NK-92 treated with Interleukin-12 subunit alpha and Interleukin-12 subunit beta, amount 100 ng/mL, for 24 hours (cell line): ENCODE data around the gene ZNF30.
A peak's percentile ranks its signal among the peaks of the same experiment; 100 is the strongest.
"Not testable (repeated sequence)": the region's sequence is repeated elsewhere in the genome, so short reads cannot be mapped to it uniquely, and the experiment has no call there.

Experiments used
- DNase-seq: peaks from one replicate; lab custom pipeline; 2025; lab: John Stamatoyannopoulos, UW

Gene ZNF30

DNA sequence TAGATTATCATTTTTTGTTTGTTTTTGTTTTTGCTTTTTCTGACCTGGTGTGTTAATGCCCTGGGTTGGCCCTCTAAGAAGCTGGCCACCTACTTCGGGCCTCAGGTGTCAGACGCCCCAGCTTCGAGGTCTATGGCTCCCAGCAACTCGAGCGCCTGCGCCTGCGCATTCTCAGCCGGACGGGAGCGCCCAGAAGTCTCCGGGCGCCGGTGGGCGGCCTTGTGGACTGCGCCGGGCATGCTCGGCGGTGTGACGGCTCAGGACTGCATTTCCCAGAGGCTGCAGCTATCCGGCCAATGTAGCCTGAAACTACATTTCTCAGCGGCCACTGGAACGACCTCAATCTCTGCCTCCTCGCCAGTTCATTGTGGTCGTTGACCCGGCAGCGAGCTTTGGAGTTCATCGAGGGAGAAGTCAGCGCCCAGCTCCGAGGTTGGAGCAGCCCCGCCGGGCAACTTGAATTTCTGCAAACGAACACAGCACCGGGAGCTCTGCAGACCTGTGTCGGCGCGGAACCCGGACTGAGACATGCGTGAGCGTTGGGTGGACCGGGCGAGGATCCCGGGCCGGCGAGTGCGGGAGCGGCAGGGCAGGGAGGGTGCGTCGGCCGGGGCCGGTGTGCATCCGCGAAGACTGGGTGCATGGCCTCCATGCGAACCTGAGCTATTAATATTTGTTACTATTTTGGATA lies at the start of gene ZNF30:
Gene ZNF30 (plus strand): TSS at position 219 of the 691 bp plus-strand sequence. CDS start 3,045 bp downstream, outside the sequence.
- DNase-seq: no peak

DNA sequence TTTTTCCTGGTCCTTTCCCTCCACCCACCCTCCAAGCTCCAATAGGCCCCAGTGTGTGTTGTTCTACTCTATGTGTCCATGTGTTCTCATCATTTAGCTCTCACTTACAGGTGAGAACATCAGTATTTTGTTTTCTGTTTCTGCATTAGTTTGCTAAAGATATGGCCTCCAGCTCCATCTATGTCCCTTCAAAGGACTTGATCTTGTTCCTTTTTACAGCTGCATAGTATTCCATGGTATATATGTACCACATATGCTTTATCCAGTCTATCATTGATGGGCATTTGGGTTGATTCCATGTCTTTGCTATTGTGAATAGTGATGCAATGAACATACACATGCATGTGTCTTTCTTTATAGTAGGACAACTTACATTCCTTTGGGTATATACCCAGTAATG lies 47.1 kb upstream of the ZNF30 start:
- DNase-seq: no peak

DNA sequence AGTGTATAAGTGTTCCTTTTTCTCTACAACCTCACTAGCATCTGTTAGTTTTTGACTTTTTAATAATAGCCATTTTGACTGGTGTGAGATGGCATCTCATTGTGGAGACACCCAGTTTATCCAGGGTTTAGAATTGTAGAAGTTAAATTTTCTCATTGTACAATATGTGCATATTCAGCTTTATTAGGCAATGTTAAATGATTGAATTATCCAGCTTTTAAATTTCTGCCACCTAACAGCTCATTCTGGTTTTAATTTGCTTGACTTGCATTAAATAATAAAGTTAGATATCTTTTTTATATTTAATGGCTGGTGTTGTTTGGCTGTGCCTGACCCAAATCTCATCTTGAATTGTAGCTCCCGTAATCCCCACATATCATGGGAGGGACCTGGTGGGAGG lies 46.7 kb upstream of the ZNF30 start:
- no peak for DNase-seq

DNA sequence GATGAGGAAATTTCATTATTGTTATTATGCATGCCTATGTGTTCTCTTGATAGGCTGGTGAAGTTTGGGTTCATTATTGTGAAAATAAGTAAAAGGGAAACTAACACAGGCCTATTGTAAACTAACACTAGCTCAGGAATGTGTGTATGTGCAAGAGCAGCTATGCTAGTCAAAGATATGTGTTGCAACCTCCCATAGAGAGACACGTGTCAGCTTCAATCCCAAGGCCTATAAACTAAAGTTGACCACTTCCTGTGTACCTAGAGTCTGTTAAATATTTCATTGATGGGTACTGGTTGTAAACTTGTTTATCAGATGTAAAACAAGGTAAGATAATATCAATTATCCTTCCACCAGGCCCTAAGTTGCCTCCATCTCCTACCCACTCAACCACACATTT lies 44.7 kb upstream of the ZNF30 start:
- no peak for DNase-seq

DNA sequence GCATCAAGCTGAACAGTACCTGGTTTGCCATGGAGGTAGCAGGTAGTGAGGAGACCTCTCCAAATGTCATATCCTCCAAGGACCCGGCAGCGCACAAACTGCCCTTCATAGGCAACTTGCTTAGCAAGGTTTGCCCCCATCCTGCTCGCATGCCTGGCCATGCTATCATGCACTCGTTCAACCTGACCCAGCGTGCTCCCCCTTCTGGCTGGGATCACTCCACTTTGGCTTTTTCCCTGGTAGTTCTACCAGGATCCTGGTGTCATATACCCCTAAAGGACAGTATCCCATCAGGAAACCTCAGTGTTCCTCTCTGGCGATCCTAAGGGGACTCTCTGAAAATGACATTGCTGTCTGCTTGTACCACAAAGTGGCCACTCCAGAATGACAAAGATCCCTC lies 38.6 kb upstream of the ZNF30 start:
- peak; percentile 38 for DNase-seq

DNA sequence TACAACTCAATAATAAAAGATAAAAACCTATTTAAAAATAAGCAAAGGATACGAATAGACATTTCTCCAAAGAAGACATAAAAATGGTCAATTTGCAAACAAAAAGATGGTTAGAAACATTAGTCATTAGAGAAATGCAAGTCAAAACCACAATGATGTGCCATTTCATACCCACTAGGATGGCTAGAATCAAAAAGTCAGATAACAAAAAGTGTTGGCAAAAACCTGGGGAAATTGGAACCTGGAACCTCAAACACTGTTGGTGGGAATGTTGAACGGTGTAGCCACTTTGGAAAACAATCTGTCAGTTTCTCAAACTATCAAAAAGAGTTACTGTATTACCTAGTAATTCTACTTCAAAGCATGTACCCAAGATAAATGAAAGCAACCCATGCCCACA lies 26.5 kb upstream of the ZNF30 start:
- DNase-seq: no peak

DNA sequence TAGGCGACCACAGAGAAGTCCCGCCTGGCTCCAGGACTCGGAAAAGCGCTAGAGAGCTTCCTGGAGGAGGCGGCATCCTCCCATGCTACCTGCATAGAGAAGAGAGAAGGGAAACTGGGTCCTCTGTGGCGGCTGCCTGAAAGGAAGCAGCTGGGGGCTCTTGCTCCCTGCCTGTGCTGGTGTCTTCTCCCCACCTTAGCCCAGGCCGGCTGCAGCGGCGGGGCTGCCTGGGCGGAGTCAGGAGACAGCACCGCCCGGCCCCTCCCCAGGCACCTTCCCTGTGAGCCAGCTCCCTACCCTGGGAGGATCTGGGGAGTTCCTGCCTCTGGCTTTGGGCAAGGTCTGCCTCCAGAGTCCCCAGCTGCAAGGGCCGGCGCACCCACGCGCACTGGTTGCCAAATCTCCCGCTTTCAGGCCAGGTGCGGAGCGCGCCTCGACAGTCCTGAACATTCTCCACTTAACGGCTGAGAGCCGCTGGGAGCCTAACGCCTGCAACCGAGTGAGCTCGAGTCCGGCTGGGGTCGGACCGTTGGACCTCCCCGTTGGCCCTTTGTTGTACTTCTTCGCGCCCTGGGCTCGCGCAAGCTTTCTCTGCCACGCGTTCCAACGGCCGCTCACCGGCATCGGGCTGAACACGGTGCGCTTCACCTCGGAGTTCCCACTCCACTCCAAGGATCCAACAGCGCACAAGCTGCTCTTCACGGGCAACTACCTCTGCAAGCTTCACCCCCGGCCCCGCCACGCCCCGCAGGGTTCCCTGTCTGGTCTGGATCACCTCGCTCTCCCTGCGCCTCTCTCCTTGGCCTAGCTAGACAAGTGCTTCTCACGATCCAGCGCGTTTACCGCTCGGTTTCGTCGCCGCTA lies 21.8 kb upstream of the ZNF30 start:
- DNase-seq: no peak

DNA sequence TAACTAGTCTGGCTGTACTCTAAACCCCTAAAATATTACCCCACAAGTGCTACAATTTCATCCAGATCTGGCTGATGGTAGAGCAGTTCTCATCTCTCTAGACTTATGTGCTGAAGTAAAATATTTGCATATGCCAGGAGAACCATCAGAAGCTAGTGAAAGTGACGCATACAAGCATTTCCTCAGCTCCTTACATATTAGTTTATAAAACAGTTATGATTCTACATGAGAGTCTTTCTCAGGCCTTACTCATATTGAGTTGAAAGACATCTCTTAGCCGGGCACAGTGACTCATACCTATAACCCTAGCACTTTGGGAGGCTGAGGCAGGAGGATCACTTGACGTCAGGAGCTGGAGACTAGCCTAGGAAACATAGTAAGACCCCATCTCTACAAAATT lies 15.9 kb upstream of the ZNF30 start:
- DNase-seq: no peak

DNA sequence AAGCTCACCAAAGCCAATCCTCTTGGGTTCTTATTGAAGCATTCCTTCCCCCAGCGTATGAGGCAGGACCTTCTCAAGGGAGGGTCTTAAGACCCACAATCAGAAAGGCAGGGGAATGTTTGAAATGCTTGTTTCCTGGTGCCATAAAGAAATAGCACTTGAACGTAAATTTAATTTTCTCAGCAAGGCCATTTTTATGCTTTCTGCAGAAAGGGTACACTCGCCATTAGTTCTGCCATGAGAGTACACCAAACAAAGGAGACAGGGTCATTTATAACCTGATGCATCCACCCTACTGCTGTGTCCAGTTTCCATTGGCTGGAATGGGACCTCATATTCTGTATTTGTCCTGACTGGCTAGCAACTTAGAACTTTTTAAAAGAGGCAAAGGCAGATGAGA lies 9.6 kb upstream of the ZNF30 start:
- DNase-seq: not testable (repeated sequence)

DNA sequence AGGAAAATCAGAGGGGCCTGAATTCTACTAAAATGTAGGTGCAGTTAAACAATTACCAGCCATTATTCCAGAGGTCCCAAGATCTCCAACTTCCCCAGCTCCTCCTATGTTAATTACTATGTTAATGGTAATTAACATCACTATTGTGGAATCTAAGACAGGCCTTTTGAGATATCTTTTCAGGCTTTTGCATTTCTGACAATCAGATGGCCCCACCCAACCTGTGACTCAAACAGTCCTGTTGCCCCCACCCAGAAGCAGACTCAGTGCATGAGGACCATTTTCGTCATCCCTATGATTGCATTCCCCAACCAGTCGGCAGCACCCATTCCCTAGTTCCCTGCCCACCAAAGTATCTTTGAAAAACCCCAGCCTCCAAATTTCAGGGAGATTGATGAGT lies 8.5 kb upstream of the ZNF30 start:
- no peak for DNase-seq

DNA sequence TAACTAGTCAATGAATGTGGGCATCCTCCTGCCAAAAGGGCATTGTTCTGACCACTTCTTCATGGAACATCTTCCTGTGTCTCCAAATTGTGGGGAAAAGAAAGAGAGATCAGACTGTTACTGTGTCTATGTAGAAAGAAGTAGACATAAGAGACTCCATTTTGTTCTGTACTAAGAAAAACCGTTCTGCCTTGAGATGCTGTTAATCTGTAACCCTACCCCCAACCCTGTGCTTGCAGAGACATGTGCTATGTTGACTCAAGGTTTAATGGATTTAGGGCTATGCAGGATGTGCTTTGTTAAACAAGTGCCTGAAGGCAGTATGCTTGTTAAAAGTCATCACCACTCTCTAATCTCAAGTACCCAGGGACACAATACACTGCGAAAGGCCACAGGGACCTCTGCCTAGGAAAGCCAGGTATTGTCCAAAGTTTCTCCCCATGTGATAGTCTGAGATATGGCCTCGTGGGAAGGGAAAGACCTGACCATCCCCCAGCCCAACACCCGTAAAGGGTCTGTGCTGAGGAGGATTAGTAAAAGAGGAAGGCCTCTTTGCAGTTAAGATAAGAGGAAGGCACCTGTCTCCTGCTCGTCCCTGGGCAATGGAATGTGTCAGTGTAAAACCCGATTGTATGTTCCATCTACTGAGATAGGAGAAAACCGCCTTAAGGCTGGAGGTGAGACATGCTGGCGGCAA lies 6.5 kb upstream of the ZNF30 start:
- DNase-seq: not testable (repeated sequence)

DNA sequence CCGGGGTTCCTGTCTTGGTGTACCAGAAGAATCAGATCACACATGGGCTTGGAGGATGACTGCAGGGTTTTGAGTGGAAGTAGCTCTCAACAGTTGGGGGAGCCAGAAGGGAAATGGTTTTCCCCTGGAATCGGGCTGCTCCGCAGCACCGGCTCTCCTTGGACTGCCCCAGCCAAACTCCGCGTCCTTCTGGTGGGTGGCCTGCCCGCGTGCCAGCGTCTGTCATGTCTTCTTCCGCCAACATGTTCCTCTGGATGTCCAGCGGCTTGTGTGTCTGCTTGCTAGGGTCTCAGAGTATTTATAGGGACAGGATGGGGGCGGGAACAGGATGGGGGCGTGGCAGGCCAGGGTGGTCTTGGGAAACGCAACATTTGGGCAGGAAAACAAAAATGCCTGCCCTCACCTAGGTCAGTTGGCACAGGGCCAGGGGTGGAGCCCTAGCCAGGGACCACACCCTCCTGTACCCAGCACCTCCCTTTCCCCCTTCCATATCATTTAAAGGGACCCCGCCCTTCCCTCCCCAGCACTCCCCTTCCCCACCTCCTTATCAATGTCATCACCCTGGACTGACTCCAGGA lies 1.3 kb upstream of the ZNF30 start:
- DNase-seq: no peak

DNA sequence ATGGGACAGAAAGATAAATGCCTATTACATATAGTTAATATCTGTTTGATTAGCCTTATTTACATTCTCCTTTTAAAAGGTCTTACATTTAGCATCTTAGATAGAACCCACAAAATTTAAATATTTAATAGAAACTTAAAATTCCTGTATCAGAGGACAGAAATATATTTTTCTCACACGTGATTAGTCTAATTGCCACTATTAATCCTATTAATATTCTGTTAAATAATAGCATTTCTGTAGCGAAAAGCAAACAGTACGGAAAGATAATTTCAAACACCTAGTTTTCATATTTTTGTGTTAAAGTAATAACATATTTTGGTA lies 380 bp upstream of the ZNF30 start:
- no peak for DNase-seq

DNA sequence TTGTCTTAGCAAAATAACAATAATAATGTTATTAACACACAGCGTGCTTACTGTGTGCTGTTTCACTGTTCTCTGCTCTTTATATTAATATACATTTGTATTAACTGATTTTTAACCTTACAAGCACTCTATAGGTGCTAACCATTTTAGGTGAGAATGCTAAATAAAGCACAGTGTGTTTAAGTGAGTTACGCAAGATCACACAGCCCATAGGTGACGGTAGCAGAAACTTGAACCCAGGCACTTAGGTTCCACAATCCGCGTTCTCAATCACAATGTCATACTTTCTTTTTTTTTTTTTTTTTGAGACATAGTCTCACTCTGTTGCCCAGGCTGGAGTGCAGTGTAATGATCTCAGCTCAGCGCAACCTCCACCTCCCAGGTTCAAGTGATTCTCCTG lies 5.8 kb downstream of the ZNF30 start:
- no peak for DNase-seq

DNA sequence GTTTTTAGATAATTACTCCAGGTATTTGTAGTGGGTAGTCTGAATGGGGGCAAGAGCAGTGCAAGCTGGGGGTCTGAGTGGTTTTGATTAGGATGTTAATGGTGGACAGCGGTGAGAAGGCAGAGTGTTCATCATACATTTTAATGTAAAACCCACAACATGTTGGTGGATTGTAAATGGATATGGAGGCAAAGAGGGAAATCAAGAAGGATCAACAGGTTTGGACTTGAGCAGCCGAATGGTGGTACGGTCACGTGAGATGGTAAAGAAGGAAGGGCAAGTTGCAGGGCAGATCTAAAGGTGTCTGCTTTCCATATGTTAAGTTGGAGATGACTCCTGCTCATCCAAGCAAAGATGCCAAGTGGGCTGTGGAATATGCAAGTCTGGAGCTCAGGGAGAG lies 9.5 kb downstream of the ZNF30 start:
- no peak for DNase-seq

DNA sequence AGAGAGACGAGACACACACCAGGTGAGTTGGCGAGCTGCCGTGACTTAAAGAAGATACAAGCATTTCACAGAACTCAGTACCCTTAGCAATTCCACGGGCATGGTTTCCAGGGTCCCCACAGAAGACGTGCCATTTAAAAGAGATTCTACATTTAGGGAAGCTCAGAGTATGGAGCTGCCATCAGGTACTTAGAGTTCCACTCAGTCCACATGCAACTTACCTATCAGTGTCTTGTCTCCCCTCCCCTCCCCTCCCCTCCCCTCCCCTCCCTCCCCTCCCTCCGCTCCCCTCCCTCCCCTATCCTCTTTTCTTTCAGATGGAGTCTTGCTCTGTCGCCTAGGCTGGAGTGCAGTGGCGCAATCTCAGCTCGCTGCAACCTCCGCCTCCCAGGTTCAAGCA lies 12.2 kb downstream of the ZNF30 start:
- DNase-seq: no peak

DNA sequence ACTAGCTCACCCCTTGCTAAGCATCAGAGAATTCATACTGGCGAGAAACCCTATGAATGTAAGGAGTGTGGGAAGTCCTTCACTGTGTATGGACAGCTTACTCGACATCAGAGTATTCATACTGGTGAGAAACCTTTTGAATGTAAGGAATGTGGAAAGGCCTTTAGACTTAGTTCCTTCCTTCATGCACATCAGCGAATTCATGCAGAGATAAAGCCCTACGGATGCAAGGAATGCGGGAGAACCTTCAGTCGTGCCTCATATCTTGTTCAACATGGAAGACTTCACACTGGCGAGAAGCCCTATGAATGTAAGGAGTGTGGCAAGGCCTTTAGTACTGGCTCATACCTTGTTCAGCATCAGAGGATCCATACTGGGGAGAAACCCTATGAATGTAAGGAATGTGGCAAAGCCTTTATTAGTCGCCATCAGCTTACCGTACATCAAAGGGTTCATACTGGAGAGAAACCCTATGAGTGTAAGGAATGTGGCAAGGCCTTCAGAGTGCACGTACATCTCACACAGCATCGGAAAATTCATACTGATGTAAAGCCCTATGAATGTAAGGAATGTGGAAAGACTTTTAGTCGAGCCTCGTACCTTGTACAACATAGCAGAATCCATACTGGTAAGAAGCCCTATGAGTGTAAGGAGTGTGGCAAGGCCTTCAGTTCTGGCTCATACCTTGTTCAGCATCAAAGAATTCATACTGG lies 17.3 kb downstream of the ZNF30 start:
- DNase-seq: no peak

DNA sequence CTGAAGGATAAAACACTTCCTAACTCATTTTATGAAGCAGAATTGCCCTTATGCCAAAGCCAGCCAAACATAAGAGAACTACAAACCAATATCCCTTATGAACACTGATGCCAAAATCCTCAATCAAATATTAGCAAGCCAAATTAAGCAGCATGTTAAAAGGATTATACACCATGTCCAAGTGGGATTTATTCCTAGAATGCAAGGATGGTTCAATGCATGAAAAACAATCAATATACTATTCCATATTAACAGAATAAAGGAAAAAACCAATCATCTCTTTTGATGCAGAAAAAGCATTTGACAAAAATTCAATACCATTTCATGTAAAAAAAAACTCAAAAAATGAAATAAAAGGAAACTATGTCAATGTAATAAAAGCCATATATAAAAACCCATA lies 26.4 kb downstream of the ZNF30 start:
- no peak for DNase-seq

DNA sequence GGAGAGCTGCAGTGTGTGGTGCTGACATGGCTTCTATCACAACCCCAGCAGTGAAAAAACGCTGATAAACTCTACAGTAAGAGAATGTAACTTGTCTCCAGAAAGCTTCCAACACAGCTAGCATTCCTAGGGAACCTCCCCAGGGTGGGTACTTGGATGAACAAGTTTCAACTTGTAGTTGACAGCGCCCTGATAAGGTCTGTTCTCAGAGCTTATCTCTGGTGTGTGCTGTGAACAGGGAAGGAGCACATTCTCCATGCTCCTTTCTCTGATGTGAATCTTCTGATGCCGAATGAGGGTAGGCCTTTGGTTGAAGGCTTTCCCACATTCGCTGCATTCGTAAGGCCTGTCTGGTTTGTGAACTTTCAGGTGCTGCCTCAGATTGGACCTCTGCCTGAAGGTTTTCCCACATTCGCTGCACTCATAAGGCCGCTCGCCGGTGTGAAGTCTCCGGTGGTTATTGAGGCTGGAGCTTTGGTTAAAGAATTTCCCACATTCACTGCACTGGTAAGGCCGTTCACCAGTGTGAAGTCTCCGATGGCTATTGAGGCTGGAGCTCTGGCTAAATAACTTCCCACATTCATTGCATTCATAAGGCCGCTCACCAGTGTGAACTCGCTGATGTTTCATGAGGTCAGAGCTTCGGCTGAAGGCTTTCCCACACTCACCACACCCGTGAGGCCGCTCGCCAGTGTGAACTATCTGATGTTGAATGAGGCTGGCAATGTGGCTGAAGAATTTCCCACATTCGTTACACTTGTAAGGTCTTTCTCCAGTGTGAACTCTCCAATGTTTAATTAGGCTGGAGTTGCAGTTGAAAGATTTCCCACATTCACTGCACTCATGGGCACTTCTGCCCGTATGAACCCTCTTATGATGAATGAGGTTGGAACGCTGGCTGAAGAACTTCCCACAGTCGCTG lies 31.4 kb downstream of the ZNF30 start:
- no peak for DNase-seq

DNA sequence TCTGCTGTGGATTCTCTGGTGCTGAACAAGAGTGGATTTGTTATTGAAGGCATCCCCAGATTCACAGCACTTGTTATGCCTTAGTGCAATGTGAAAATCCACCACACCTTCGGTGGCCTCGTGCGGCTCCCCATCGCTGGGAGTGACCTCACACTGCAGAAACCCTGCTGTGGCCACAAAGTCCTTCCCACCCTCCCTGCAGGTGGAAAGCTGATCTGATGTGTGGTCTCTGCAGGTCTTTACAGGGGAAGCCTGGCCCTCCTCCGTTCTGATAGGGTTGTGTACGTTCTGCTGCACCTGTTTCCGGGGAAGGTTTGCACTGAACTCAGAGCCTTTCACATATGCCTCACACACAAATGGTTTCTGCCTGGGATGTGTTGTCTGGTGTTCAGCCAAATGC lies 32.3 kb downstream of the ZNF30 start:
- DNase-seq: no peak
